ENCODE data around the gene SEL1L3.

- no peak for TF ChIP-seq POLR2A (IDR thresholded peaks at IDR 0.05; ENCODE audit: low read length)
- no peak for TF ChIP-seq GATA1 (IDR thresholded peaks at IDR 0.05; ENCODE audit: low read depth, low read length)
These were observed 159.9 kb downstream of the SEL1L3 start for GRCh38 chr4:25702848-25703247.
